ENCODE data around the gene RSU1. TPM values are rescaled to one million over a fixed set of nuclear protein-coding genes. Genes with fewer than 3 reads are reported as not detected.

RSU1 gene
- total RNA-seq, 1 donor from 2014 or later: 142 TPM

DNA sequence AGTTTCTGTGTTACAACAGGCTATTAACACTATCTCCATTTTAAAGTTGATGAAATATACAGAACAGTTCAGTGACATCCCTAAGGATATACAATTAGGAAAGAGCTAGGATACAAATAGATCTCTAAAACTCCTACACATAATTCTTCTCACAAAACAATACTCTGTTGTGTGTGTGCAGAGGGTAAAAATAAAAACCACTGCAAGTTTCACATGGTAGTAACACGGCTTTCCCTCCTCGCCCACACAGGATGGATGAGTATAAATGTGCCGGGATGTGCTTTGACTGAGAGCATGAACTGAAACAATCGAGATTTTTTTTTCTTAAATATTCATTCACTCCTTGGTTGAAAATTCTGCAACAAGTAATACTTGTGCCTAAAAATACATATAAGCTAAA lies 164.0 kb downstream of the RSU1 start:
- H3K27ac Mint-ChIP-seq (ENCODE audit: unreplicated experiment): no peak overlapping the region
- no peaks in the 10 kb centered on the region for H3K9me3 Mint-ChIP-seq (ENCODE audit: unreplicated experiment)
- no peaks in the 10 kb centered on the region for H3K27me3 Mint-ChIP-seq (ENCODE audit: low read depth, unreplicated experiment)
- H3K36me3 Mint-ChIP-seq (ENCODE audit: low read depth, unreplicated experiment): no peaks in the 10 kb centered on the region
- H3K4me3 Mint-ChIP-seq (ENCODE audit: unreplicated experiment): no peak overlapping the region
- no peaks in the 10 kb centered on the region for H3K36me3 ChIP-seq (ENCODE audit: insufficient read depth, low read length)
- no peak overlapping the region for H3K4me2 ChIP-seq (ENCODE audit: low read length)
- peaks cover 6% of the 10 kb centered on the region for H3K79me2 ChIP-seq (ENCODE audit: insufficient read depth, low read length)
- no peak for TF ChIP-seq EZH2 (IDR thresholded peaks at IDR 0.05; ENCODE audit: insufficient read depth, low read length)
- TF ChIP-seq, protein P1, sequence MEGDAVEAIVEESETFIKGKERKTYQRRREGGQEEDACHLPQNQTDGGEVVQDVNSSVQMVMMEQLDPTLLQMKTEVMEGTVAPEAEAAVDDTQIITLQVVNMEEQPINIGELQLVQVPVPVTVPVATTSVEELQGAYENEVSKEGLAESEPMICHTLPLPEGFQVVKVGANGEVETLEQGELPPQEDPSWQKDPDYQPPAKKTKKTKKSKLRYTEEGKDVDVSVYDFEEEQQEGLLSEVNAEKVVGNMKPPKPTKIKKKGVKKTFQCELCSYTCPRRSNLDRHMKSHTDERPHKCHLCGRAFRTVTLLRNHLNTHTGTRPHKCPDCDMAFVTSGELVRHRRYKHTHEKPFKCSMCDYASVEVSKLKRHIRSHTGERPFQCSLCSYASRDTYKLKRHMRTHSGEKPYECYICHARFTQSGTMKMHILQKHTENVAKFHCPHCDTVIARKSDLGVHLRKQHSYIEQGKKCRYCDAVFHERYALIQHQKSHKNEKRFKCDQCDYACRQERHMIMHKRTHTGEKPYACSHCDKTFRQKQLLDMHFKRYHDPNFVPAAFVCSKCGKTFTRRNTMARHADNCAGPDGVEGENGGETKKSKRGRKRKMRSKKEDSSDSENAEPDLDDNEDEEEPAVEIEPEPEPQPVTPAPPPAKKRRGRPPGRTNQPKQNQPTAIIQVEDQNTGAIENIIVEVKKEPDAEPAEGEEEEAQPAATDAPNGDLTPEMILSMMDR (IDR thresholded peaks at IDR 0.05; ENCODE audit: insufficient read depth, low read depth, low read length): no peak
- H4K20me1 ChIP-seq (ENCODE audit: insufficient read depth, low read length): peaks cover 31% of the 10 kb centered on the region
- H3K4me3 ChIP-seq (ENCODE audit: insufficient read depth, low read depth, low read length): no peak overlapping the region
- FAIRE-seq (no peak), DNase-seq (ENCODE audit: low read depth) (no peak)
- H3K9me3 ChIP-seq (ENCODE audit: insufficient read depth, low read depth, low read length): no peaks in the 10 kb centered on the region
- H3K4me1 ChIP-seq (ENCODE audit: insufficient read depth, low read length): no peaks in the 10 kb centered on the region
- H3K9ac ChIP-seq (ENCODE audit: low read length): no peak overlapping the region
- no peak overlapping the region for H2AFZ ChIP-seq (ENCODE audit: low read depth, low read length)
- no peak overlapping the region for H3K27ac ChIP-seq (ENCODE audit: low read depth, low read length)
- H3K4me1 Mint-ChIP-seq (ENCODE audit: low read depth, unreplicated experiment): peaks cover 2% of the 10 kb centered on the region
- no peaks in the 10 kb centered on the region for H3K27me3 ChIP-seq (ENCODE audit: insufficient read depth, low read length)

GRCh38 chr10:16652154-16652553 lies 165.1 kb downstream of the RSU1 start:
- peaks cover 38% of the 10 kb centered on the region for H4K20me1 ChIP-seq (ENCODE audit: insufficient read depth, low read length)
- H3K36me3 ChIP-seq (ENCODE audit: insufficient read depth, low read length): no peaks in the 10 kb centered on the region
- DNase-seq (ENCODE audit: low read depth) (peak; percentile 23), FAIRE-seq (peak; percentile 45)
- no peak overlapping the region for H3K27ac ChIP-seq (ENCODE audit: low read depth, low read length)
- H3K4me3 ChIP-seq (ENCODE audit: insufficient read depth, low read depth, low read length): no peak overlapping the region
- no peaks in the 10 kb centered on the region for H3K27me3 ChIP-seq (ENCODE audit: insufficient read depth, low read length)
- Mint-ChIP-seq H3K4me3 (ENCODE audit: unreplicated experiment) (no peak overlapping the region), H3K27ac (ENCODE audit: unreplicated experiment) (no peak overlapping the region), H3K27me3 (ENCODE audit: low read depth, unreplicated experiment) (no peaks in the 10 kb centered on the region), H3K36me3 (ENCODE audit: low read depth, unreplicated experiment) (no peaks in the 10 kb centered on the region), H3K9me3 (ENCODE audit: unreplicated experiment) (no peaks in the 10 kb centered on the region), H3K4me1 (ENCODE audit: low read depth, unreplicated experiment) (peaks cover 2% of the 10 kb centered on the region)
- H3K9me3 ChIP-seq (ENCODE audit: insufficient read depth, low read depth, low read length): no peaks in the 10 kb centered on the region
- H3K79me2 ChIP-seq (ENCODE audit: insufficient read depth, low read length): peaks cover 9% of the 10 kb centered on the region
- no peaks in the 10 kb centered on the region for H3K4me1 ChIP-seq (ENCODE audit: insufficient read depth, low read length)
- no peak for TF ChIP-seq EZH2 (IDR thresholded peaks at IDR 0.05; ENCODE audit: insufficient read depth, low read length)
- TF ChIP-seq, protein P1 (IDR thresholded peaks at IDR 0.05; ENCODE audit: insufficient read depth, low read depth, low read length): no peak
- no peak overlapping the region for H3K9ac ChIP-seq (ENCODE audit: low read length)
- no peak overlapping the region for H3K4me2 ChIP-seq (ENCODE audit: low read length)
- H2AFZ ChIP-seq (ENCODE audit: low read depth, low read length): no peak overlapping the region

DNA sequence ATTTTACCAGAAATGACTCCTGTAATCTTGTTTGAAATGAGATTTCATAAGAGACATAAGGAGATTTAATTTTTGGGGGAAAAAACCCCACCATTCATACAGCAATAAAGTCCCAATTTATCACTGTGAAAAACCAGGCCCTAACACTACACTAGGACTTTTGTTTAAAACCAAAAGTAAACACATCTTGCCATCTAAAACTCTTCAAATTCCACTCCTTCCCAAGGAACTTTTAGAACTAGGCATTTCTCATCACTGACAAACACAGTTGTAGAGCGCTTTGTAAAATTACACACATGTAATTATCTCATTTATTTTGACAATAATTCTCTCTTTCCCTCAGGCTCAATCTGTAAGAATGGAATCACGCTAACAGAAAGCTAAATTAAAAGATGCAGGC lies 167.5 kb downstream of the RSU1 start:
- DNase-seq (ENCODE audit: low read depth): no peak
- TF ChIP-seq EZH2 (IDR thresholded peaks at IDR 0.05; ENCODE audit: insufficient read depth, low read length): no peak
- TF ChIP-seq, protein P1 (IDR thresholded peaks at IDR 0.05; ENCODE audit: insufficient read depth, low read depth, low read length): no peak
- no peak for FAIRE-seq
- H3K4me2 ChIP-seq (ENCODE audit: low read length): no peak overlapping the region
- H3K9ac ChIP-seq (ENCODE audit: low read length): no peak overlapping the region
- H3K4me1 ChIP-seq (ENCODE audit: insufficient read depth, low read length): peaks cover 6% of the 10 kb centered on the region
- Mint-ChIP-seq H3K36me3 (ENCODE audit: low read depth, unreplicated experiment) (no peaks in the 10 kb centered on the region), H3K9me3 (ENCODE audit: unreplicated experiment) (no peaks in the 10 kb centered on the region), H3K4me1 (ENCODE audit: low read depth, unreplicated experiment) (peaks cover 2% of the 10 kb centered on the region), H3K27me3 (ENCODE audit: low read depth, unreplicated experiment) (no peaks in the 10 kb centered on the region), H3K4me3 (ENCODE audit: unreplicated experiment) (no peak overlapping the region), H3K27ac (ENCODE audit: unreplicated experiment) (no peak overlapping the region)
- H3K36me3 ChIP-seq (ENCODE audit: insufficient read depth, low read length): no peaks in the 10 kb centered on the region
- H3K27me3 ChIP-seq (ENCODE audit: insufficient read depth, low read length): no peaks in the 10 kb centered on the region
- no peaks in the 10 kb centered on the region for H3K9me3 ChIP-seq (ENCODE audit: insufficient read depth, low read depth, low read length)
- H2AFZ ChIP-seq (ENCODE audit: low read depth, low read length): no peak overlapping the region
- peaks cover 12% of the 10 kb centered on the region for H3K79me2 ChIP-seq (ENCODE audit: insufficient read depth, low read length)
- peaks cover 53% of the 10 kb centered on the region for H4K20me1 ChIP-seq (ENCODE audit: insufficient read depth, low read length)
- no peak overlapping the region for H3K4me3 ChIP-seq (ENCODE audit: insufficient read depth, low read depth, low read length)
- H3K27ac ChIP-seq (ENCODE audit: low read depth, low read length): no peak overlapping the region

All from astrocyte (in vitro differentiated cells and primary cell).